Measurements from ENCODE around the gene TMPRSS6.
A peak's percentile ranks its signal among the peaks of the same experiment; 100 is the strongest.

The TMPRSS6 gene

GRCh38 chr22:37062702-37063381 lies 46.7 kb downstream of the TMPRSS6 start:
- no peak for DNase-seq

- no peak for DNase-seq
These were observed 47.2 kb downstream of the TMPRSS6 start for GRCh38 chr22:37062376-37062675.

GRCh38 chr22:37061611-37062375 lies 47.7 kb downstream of the TMPRSS6 start:
- DNase-seq = no peak

GRCh38 chr22:37060801-37061610 lies 48.5 kb downstream of the TMPRSS6 start:
- DNase-seq = no peak

GRCh38 chr22:37059876-37060449 lies 49.5 kb downstream of the TMPRSS6 start:
- DNase-seq = no peak

GRCh38 chr22:37058917-37059701 lies 50.4 kb downstream of the TMPRSS6 start:
- DNase-seq = no peak

GRCh38 chr22:37057796-37058510 lies 51.6 kb downstream of the TMPRSS6 start:
- DNase-seq = no peak

GRCh38 chr22:37057226-37057625 lies 52.3 kb downstream of the TMPRSS6 start:
- no peak for DNase-seq

GRCh38 chr22:37056246-37056645 lies 53.3 kb downstream of the TMPRSS6 start:
- DNase-seq = no peak

- no peak for DNase-seq
These were observed 54.7 kb downstream of the TMPRSS6 start for GRCh38 chr22:37054600-37055365.

GRCh38 chr22:37054056-37054395 lies 55.5 kb downstream of the TMPRSS6 start:
- DNase-seq = no peak

- DNase-seq = no peak
These were observed 56.0 kb downstream of the TMPRSS6 start for GRCh38 chr22:37053310-37054055.

GRCh38 chr22:37052386-37053309 lies 56.9 kb downstream of the TMPRSS6 start:
- no peak for DNase-seq

- DNase-seq = peak; percentile 36
These were observed 57.8 kb downstream of the TMPRSS6 start, which contains the start of gene KCTD17 for GRCh38 chr22:37051391-37052385. TSS of gene KCTD17 (plus strand) at chr22:37051742. CDS start at chr22:37051761, 19 bp downstream.

- no peak for DNase-seq
These were observed 58.6 kb downstream of the TMPRSS6 start for GRCh38 chr22:37050913-37051312.

- no peak for DNase-seq
These were observed 60.3 kb downstream of the TMPRSS6 start for GRCh38 chr22:37049224-37049623.

GRCh38 chr22:37048133-37048532 lies 61.4 kb downstream of the TMPRSS6 start:
- no peak for DNase-seq

- no peak for DNase-seq
These were observed 62.5 kb downstream of the TMPRSS6 start for GRCh38 chr22:37047006-37047405.

Measured in MV-4-11 (cell line).